ENCODE measurements around the gene DGKA. TPM values are rescaled to one million over a fixed set of nuclear protein-coding genes. Genes with fewer than 3 reads are reported as not detected.
"Not testable (repeated sequence)": the region's sequence is repeated elsewhere in the genome, so short reads cannot be mapped to it uniquely, and the experiment has no call there.

DGKA gene
- total RNA-seq, 4 donors from 2014 or later, result 21.9 to 80.3 (median 37.4) TPM

DNA sequence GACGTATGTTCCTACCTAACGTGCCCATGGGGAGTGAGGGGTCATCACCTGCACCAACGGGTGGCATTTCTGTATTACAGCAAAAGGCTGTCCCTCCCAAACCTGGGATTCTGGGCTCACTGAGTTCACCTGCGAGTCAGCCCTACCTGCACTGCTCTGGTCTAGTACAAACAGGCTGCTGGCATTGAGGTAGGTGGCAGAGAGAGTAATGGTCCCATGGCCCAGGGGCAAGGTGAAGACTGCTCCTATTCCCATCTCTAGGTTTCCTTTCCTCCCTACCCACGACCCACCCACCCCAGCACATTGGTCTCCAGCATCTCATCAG lies 66.5 kb downstream of the DGKA start:
- Histone ChIP-seq H3K27me3 (no peaks in the 10 kb centered on the region), H3K36me3 (peaks cover 0 to 65% of the 10 kb centered on the region in 2 donors), H3K9me3 (no peaks in the 10 kb centered on the region), H3K27ac (peak overlapping the region; percentile 68 to 89 (median 84)), H3K4me3 (peak overlapping the region; percentile 64 to 71), H3K4me1 (peaks cover 0 to 28% (median 8%) of the 10 kb centered on the region in 3 donors)
- no peak for TF ChIP-seq POLR2A (IDR thresholded peaks at IDR 0.05)
- TF ChIP-seq EP300 (IDR thresholded peaks at IDR 0.05), result no peak
- TF ChIP-seq POLR2AphosphoS5 (IDR thresholded peaks at IDR 0.05), result no peak
- TF ChIP-seq, protein P1, sequence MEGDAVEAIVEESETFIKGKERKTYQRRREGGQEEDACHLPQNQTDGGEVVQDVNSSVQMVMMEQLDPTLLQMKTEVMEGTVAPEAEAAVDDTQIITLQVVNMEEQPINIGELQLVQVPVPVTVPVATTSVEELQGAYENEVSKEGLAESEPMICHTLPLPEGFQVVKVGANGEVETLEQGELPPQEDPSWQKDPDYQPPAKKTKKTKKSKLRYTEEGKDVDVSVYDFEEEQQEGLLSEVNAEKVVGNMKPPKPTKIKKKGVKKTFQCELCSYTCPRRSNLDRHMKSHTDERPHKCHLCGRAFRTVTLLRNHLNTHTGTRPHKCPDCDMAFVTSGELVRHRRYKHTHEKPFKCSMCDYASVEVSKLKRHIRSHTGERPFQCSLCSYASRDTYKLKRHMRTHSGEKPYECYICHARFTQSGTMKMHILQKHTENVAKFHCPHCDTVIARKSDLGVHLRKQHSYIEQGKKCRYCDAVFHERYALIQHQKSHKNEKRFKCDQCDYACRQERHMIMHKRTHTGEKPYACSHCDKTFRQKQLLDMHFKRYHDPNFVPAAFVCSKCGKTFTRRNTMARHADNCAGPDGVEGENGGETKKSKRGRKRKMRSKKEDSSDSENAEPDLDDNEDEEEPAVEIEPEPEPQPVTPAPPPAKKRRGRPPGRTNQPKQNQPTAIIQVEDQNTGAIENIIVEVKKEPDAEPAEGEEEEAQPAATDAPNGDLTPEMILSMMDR (IDR thresholded peaks at IDR 0.05), result no peak
- 0% methylated on average over 1 of the region's 5 CpGs; no CpG with 5 or more reads in 1 of the 2 donors for WGBS, 2 donors (ENCODE audit: low coverage in 1 of 2)
- no peak for ATAC-seq

GRCh38 chr12:55999522-55999921 lies 68.6 kb downstream of the DGKA start:
- H3K4me3 ChIP-seq, ATAC-seq, H3K9me3 ChIP-seq, H3K27me3 ChIP-seq, H3K27ac ChIP-seq: not testable (repeated sequence)
- 63% methylated on average over 6 of the region's 6 CpGs; no CpG with 5 or more reads in 1 of the 2 donors for WGBS, 2 donors (ENCODE audit: low coverage in 1 of 2)
- Histone ChIP-seq H3K4me1 (peaks cover 0 to 28% (median 8%) of the 10 kb centered on the region in 3 donors), H3K36me3 (peaks cover 0 to 65% of the 10 kb centered on the region in 2 donors)

GRCh38 chr12:55999999-56000540 lies 69.1 kb downstream of the DGKA start:
- H3K27ac ChIP-seq, ATAC-seq, H3K4me3 ChIP-seq, H3K27me3 ChIP-seq, H3K9me3 ChIP-seq: not testable (repeated sequence)
- peaks cover 0 to 28% (median 8%) of the 10 kb centered on the region in 3 donors for H3K4me1 ChIP-seq
- no CpG with 5 or more reads among the region's 33 CpGs for WGBS, 2 donors (ENCODE audit: low coverage in 1 of 2)
- peaks cover 0 to 65% of the 10 kb centered on the region in 2 donors for H3K36me3 ChIP-seq

DNA sequence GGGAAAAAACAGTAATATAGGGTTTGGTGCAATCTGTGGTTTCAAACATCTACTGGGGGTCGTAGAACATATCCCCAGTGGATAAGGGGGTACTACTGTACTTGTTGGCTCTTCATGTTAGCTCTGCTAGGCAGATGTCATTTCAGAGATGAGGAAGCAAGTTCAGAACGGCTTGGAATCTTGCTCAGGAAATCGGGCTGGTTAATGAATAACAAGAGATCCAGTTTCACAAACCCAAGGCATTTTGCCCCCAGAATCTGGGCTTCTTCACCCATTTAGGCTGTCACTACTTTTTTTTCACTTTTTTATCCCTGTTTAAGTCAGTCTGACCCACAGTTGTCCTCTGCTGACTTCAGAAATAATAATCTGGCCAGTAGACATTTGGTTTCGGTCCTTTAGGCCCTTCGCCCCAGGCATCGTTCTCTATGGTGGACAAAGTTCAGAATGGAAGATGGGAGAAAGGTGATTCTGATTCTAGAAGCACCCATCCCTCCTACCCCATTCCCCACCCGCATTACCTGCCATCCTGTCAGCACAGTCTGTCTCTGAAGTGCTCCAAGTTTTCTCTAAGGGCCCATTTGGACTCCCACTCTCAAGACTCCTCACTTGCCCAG lies 70.6 kb downstream of the DGKA start:
- no peak for ATAC-seq
- H3K27me3 ChIP-seq, result no peaks in the 10 kb centered on the region
- H3K4me3 ChIP-seq, result no peak overlapping the region
- peaks cover 0 to 61% of the 10 kb centered on the region in 2 donors for H3K36me3 ChIP-seq
- TF ChIP-seq POLR2AphosphoS5 (IDR thresholded peaks at IDR 0.05) (no peak), POLR2A (IDR thresholded peaks at IDR 0.05) (no peak), EP300 (IDR thresholded peaks at IDR 0.05) (no peak)
- TF ChIP-seq, protein P1 (IDR thresholded peaks at IDR 0.05), result no peak
- H3K9me3 ChIP-seq, result no peaks in the 10 kb centered on the region
- peaks cover 0 to 24% (median 8%) of the 10 kb centered on the region in 3 donors for H3K4me1 ChIP-seq
- WGBS, 2 donors (ENCODE audit: low coverage in 1 of 2), result 72% methylated on average over 4 to 7 of the region's 7 CpGs
- H3K27ac ChIP-seq, result no peak overlapping the region

- H3K9me3 ChIP-seq, H3K27me3 ChIP-seq, H3K4me3 ChIP-seq, H3K27ac ChIP-seq, ATAC-seq: not testable (repeated sequence)
- 81% methylated on average over 5 of the region's 5 CpGs; no CpG with 5 or more reads in 1 of the 2 donors for WGBS, 2 donors (ENCODE audit: low coverage in 1 of 2)
- Histone ChIP-seq H3K36me3 (peaks cover 0 to 61% of the 10 kb centered on the region in 2 donors), H3K4me1 (peaks cover 0 to 24% (median 0%) of the 10 kb centered on the region in 3 donors)
Observed at GRCh38 chr12:56003376-56003775, 72.4 kb downstream of the DGKA start.

Other genes with a start within 250 kb of the DGKA start
- 100 to 1,000 TPM; 143 to 260 (median 182) TPM for gene ITGA7, start 223.3 kb upstream of the DGKA start, total RNA-seq
- gene BLOC1S1, start 215.1 kb upstream of the DGKA start, total RNA-seq, result 100 to 1,000 TPM; 187 to 214 (median 196) TPM
- 10 to 100 TPM; 18.0 to 57.0 (median 31.9) TPM for gene RDH5, start 210.8 kb upstream of the DGKA start, total RNA-seq
- 100 to 1,000 TPM; 500 to 856 (median 792) TPM for gene CD63, start 202.2 kb upstream of the DGKA start, total RNA-seq
- gene GDF11, start 188.0 kb upstream of the DGKA start, total RNA-seq, result 1 to 10 TPM; 2.8 to 9.8 (median 3.6) TPM
- gene SARNP, start 113.4 kb upstream of the DGKA start, total RNA-seq, result 10 to 100 TPM; 50.3 to 90.5 (median 63.3) TPM
- 10 to 100 TPM in 3 of 4 donors, 1 to 10 TPM in 1; 9.2 to 13.1 (median 11.9) TPM for gene ORMDL2, start 113.1 kb upstream of the DGKA start, total RNA-seq
- gene DNAJC14, start 101.6 kb upstream of the DGKA start, total RNA-seq, result 10 to 100 TPM; 16.8 to 38.8 (median 29.0) TPM
- 10 to 100 TPM in 1 of 4 donors, 1 to 10 TPM in 3; 1.4 to 29.5 (median 7.2) TPM for gene MMP19, start 88.2 kb upstream of the DGKA start, total RNA-seq
- gene PYM1, start 3.3 kb upstream of the DGKA start, total RNA-seq, result 10 to 100 TPM; 20.8 to 30.2 (median 26.8) TPM
- gene PMEL, start 34.9 kb downstream of the DGKA start, total RNA-seq, result 1 to 10 TPM in 1 of 4 donors, under 1 TPM in 2, not detected in 1; 0.20 to 4.7 (median 0.67) TPM
- 10 to 100 TPM; 22.1 to 54.4 (median 31.2) TPM for gene CDK2, start 35.7 kb downstream of the DGKA start, total RNA-seq
- 100 to 1,000 TPM; 113 to 169 (median 142) TPM for gene RAB5B, start 42.9 kb downstream of the DGKA start, total RNA-seq
- 10 to 100 TPM; 17.3 to 30.7 (median 24.0) TPM for gene SUOX, start 66.1 kb downstream of the DGKA start, total RNA-seq
- gene IKZF4, start 89.9 kb downstream of the DGKA start, total RNA-seq, result 1 to 10 TPM; 5.1 to 7.3 (median 6.5) TPM
- gene RPS26, start 110.8 kb downstream of the DGKA start, total RNA-seq, result 1,000 to 10,000 TPM in 2 of 4 donors, 100 to 1,000 TPM in 2; 295 to 1,263 (median 759) TPM
- 10 to 100 TPM; 17.3 to 41.1 (median 22.3) TPM for gene ERBB3, start 149.0 kb downstream of the DGKA start, total RNA-seq
- gene PA2G4, start 173.4 kb downstream of the DGKA start, total RNA-seq, result 100 to 1,000 TPM in 3 of 4 donors, 10 to 100 TPM in 1; 99.4 to 115 (median 110) TPM
- 1,000 to 10,000 TPM; 1,487 to 4,346 (median 2,874) TPM for gene RPL41, start 185.5 kb downstream of the DGKA start, total RNA-seq
- gene ZC3H10, start 187.1 kb downstream of the DGKA start, total RNA-seq, result 1 to 10 TPM; 5.0 to 7.4 (median 5.8) TPM
- gene ESYT1, start 197.1 kb downstream of the DGKA start, total RNA-seq, result 100 to 1,000 TPM; 128 to 234 (median 167) TPM
- gene MYL6B, start 221.4 kb downstream of the DGKA start, total RNA-seq, result 10 to 100 TPM; 14.3 to 57.9 (median 28.0) TPM
- 1,000 to 10,000 TPM; 5,300 to 6,545 (median 5,874) TPM for gene MYL6, start 227.2 kb downstream of the DGKA start, total RNA-seq

Measured in gastroesophageal sphincter (tissue), 4 donors.